ENCODE results near the gene SEMA5A.

DNA sequence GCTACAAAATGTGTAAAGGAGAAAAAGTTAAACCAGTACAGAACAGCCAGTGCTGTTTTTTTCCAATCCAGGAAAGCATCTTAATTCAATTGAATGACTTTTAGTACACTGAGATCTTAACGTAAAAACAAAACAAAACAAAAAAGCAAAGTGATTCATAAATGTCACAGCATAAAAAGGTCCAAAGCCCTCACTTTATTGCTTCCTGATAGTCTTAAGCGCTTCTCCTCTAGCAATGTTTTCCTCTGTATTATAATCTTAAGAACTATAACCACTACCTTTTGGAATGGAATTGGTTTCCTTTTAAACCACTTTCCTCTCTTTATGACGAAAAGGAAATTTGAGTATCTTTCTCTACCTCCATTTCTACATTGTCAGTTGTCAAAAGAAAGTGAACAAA lies 91.4 kb downstream of the SEMA5A start:
- TF ChIP-seq, protein P1, sequence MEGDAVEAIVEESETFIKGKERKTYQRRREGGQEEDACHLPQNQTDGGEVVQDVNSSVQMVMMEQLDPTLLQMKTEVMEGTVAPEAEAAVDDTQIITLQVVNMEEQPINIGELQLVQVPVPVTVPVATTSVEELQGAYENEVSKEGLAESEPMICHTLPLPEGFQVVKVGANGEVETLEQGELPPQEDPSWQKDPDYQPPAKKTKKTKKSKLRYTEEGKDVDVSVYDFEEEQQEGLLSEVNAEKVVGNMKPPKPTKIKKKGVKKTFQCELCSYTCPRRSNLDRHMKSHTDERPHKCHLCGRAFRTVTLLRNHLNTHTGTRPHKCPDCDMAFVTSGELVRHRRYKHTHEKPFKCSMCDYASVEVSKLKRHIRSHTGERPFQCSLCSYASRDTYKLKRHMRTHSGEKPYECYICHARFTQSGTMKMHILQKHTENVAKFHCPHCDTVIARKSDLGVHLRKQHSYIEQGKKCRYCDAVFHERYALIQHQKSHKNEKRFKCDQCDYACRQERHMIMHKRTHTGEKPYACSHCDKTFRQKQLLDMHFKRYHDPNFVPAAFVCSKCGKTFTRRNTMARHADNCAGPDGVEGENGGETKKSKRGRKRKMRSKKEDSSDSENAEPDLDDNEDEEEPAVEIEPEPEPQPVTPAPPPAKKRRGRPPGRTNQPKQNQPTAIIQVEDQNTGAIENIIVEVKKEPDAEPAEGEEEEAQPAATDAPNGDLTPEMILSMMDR (IDR thresholded peaks at IDR 0.05) = no peak
- TF ChIP-seq POLR2AphosphoS5 (IDR thresholded peaks at IDR 0.05) (no peak), EP300 (IDR thresholded peaks at IDR 0.05) (no peak)

Data from gastroesophageal sphincter (tissue), 3 donors.